ENCODE results near the gene ZSCAN31. TPM values are rescaled to one million over a fixed set of nuclear protein-coding genes. Genes with fewer than 3 reads are reported as not detected.
"Not testable (repeated sequence)": the region's sequence is repeated elsewhere in the genome, so short reads cannot be mapped to it uniquely, and the experiment has no call there.

ZSCAN31 gene
- total RNA-seq: 17.4 TPM

GRCh38 chr6:28335564-28336283 lies at the start of gene ZSCAN31:
Gene ZSCAN31 (minus strand): TSS chr6:28336148. CDS start chr6:28329683, 6,465 bp downstream.
- ATAC-seq (peak; percentile 98), DNase-seq (ENCODE audit: low spot score) (peak; percentile 95)
- intact Hi-C loops (cut with DNase I): no loop called here

DNA sequence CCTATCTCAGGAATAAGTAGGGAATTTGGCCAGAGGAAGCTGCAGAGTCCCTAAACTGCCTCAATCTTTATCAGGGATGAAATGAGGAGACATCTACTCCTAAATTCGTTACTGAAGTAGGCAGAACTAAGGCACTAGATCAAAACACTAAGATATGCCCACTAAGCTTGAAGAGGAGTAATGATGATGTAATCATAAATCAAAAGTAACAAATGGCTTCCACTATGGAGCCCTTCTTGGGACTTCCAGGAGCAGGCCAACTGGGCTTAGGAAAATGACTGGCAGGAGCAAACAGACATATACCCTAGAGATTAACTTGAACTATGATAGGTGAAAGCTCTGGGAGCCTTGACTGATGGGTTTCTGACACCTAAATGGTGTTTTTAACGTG lies 48.2 kb upstream of the ZSCAN31 start:
- DNase-seq (ENCODE audit: low spot score) (no peak), ATAC-seq (no peak)
- intact Hi-C loops (cut with DNase I): no loop called here

GRCh38 chr6:28383235-28384142 lies 47.5 kb upstream of the ZSCAN31 start:
- intact Hi-C loops (cut with DNase I): no loop called here
- DNase-seq (ENCODE audit: low spot score): peak; percentile 85

DNA sequence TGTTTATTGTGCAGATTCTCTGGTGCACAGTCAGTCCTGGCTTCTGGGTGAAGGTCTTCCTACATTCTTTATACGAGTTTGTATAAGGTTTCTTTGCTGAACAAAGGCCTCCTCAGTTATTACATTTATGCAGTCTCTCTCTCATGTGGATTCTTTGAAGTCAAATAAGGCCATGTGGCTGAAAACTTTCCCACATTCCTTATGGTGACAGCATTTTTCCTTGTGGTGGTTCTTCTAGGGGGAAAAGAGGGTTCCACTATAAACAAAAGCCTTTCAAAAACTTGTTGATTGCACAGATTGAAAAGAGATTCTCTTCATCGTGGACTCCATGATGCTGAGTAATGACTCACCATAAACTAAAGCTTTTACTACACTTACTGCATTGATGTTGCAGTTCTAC lies 44.4 kb upstream of the ZSCAN31 start:
- ATAC-seq (no peak), DNase-seq (ENCODE audit: low spot score) (no peak)
- intact Hi-C loops (cut with DNase I): no loop called here

More at GRCh38 chr6:28383235-28384142, 47.5 kb upstream of the ZSCAN31 start:
- ATAC-seq: peak; percentile 99

DNA sequence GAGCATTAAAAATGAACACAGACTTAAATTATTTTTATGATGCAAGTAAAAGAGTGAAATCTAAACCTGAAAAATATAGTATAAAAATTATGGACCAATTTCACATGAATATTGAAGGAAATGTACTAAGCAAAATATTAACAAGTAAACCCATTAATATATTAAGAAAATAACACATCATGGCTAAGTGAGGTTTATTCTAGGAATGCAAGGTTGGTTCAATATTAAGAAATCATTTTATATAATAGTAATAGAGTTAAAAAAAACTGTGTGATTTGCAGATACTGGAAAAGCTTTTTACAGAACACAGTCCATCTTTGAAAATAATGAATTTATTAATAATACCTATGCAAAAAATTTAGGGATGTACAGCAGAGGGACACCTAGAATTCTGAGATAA lies 42.7 kb upstream of the ZSCAN31 start:
- no peak for ATAC-seq
- intact Hi-C loops (cut with DNase I): loop anchor here (5.0 kb wide), 1 partner anchor 851 kb away; no protein-coding TSS in a partner anchor
- DNase-seq (ENCODE audit: low spot score): no peak

DNA sequence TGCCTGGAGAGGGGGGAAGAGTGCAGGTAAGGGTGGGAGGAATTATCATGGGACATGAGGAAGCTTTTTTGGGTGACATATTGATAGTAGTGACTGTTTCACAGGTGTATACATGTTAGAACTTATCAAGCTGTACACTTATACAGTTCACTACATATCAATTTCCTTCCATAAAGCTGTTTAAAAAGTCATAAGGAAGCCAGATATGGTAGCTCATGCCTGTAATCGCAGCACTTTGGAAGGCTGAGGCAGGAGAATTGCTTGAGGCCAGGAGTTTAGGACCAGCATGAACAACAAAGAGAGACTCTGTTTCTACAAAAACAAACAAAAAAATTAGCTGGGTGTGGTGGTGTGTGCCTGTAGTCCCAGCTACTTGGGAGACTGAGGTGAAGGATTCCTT lies 41.9 kb upstream of the ZSCAN31 start:
- ATAC-seq: no peak
- intact Hi-C loops (cut with DNase I): loop anchor here (5.0 kb wide), 1 partner anchor 851 kb away; no protein-coding TSS in a partner anchor
- no peak for DNase-seq (ENCODE audit: low spot score)

DNA sequence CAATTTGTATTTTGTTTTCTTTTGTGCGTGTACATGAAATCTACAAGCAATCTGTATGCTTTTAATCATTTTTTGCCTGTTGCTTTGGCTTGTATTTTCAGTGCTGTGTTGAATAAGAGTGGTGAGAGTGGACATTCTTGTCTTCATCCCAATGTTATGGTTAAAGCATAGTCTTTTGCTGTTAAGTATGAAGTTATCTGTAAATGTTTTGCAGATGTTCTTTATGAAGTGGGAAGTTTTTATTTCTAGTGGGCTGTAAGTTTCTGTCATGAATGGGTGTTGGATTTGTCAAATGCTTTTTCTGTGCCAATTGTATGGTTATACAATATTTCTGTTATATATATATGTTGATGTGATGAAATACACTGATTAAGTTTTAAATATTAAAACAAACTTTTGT lies 38.0 kb upstream of the ZSCAN31 start:
- DNase-seq (ENCODE audit: low spot score) (no peak), ATAC-seq (no peak)
- intact Hi-C loops (cut with DNase I): no loop called here

GRCh38 chr6:28371706-28372451 lies 35.9 kb upstream of the ZSCAN31 start:
- intact Hi-C loops (cut with DNase I): no loop called here
- ATAC-seq (no peak), DNase-seq (ENCODE audit: low spot score) (no peak)

DNA sequence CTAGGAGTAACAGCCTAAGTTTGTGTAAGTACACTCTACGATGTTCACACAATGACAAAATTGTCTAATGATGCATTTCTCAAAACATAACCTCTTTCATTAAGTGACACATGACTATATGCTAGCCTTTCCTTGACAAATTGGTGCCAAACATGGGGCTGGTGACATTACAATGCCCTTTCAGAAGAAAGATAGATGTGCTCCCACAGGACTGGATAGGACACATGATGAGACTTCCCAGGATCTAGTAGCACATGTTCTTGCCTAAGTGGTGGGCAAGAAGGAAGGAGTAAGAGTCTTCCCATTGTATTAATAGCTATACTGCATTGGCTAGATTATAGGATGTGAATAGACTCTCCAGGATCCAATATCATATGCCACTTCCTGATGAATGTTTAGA lies 35.3 kb upstream of the ZSCAN31 start:
- intact Hi-C loops (cut with DNase I): no loop called here
- ATAC-seq: no peak
- no peak for DNase-seq (ENCODE audit: low spot score)

DNA sequence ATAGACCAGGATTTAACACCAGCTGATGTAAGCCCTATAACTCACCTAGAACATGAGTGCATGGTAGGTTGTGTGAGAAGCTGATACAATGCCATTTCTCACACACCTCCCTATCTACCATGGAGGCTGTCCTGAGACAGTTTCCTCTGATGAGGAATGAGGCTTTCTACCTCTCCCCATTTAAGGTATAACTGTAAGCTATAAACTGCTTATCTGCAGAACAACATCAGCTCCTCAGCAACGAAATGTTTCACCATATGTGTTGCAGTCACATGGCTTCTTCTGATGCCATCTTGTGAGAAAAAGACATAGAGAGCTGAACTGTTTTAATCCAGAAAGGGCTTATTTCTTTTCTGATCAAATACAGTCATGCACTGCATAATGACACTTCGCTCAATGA lies 34.5 kb upstream of the ZSCAN31 start:
- ATAC-seq (no peak), DNase-seq (ENCODE audit: low spot score) (no peak)
- intact Hi-C loops (cut with DNase I): no loop called here

- DNase-seq (ENCODE audit: low spot score) (no peak), ATAC-seq (no peak)
- intact Hi-C loops (cut with DNase I): no loop called here
Measured at GRCh38 chr6:28369463-28369862, 33.5 kb upstream of the ZSCAN31 start.

DNA sequence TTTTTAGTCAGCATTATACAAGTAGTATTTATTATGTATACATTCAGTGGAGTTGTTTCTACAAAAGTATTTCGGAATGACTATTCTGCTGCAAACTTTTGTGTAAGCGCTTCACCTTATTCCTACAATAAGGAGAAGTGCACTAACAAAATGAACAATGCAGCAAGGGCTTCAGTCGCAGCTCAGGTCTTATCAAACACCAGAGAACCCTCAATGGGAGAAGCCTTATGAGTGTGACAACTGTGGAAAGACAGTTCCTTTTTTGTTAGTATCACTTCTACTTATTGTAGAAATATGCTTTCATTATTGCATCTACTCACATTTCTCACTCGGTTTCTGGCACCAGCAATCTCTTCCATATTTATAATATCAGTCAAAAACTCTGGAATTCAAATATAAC lies 32.6 kb upstream of the ZSCAN31 start:
- intact Hi-C loops (cut with DNase I): no loop called here
- ATAC-seq: no peak
- no peak for DNase-seq (ENCODE audit: low spot score)

DNA sequence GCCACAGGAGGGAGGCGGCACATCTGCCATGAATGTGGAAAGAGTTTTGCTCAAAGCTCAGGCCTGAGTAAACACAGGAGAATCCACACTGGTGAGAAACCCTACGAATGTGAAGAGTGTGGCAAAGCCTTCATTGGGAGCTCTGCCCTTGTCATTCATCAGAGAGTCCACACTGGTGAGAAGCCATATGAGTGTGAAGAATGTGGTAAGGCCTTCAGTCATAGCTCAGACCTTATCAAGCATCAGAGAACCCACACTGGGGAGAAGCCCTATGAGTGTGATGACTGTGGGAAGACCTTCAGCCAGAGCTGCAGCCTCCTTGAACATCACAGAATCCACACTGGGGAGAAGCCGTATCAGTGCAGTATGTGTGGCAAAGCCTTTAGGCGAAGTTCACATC lies 29.6 kb upstream of the ZSCAN31 start:
- ATAC-seq; DNase-seq (ENCODE audit: low spot score); intact Hi-C loops (cut with DNase I): not testable (repeated sequence)

GRCh38 chr6:28360961-28361360 lies 25.0 kb upstream of the ZSCAN31 start:
- ATAC-seq (no peak), DNase-seq (ENCODE audit: low spot score) (no peak)
- intact Hi-C loops (cut with DNase I): no loop called here

DNA sequence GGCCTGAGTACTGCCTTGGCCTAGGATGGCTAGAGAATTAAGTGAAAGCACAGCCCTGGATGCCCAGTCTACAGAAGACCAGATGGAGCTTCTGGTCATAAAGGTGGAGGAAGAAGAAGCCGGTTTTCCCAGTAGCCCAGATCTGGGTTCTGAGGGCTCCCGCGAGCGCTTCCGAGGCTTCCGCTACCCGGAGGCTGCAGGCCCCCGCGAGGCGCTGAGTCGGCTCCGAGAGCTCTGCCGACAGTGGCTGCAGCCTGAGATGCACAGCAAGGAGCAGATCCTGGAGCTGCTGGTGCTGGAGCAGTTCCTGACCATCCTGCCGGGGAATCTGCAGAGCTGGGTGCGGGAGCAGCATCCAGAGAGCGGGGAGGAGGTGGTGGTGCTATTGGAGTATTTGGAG lies 23.6 kb upstream of the ZSCAN31 start:
- DNase-seq (ENCODE audit: low spot score); intact Hi-C loops (cut with DNase I); ATAC-seq: not testable (repeated sequence)

- DNase-seq (ENCODE audit: low spot score): no peak
- ATAC-seq: no peak
- intact Hi-C loops (cut with DNase I): no loop called here
Measured at GRCh38 chr6:28357036-28357435, 21.1 kb upstream of the ZSCAN31 start.

- no peak for ATAC-seq
- intact Hi-C loops (cut with DNase I): no loop called here
Measured at GRCh38 chr6:28356666-28357020, 20.7 kb upstream of the ZSCAN31 start.

DNA sequence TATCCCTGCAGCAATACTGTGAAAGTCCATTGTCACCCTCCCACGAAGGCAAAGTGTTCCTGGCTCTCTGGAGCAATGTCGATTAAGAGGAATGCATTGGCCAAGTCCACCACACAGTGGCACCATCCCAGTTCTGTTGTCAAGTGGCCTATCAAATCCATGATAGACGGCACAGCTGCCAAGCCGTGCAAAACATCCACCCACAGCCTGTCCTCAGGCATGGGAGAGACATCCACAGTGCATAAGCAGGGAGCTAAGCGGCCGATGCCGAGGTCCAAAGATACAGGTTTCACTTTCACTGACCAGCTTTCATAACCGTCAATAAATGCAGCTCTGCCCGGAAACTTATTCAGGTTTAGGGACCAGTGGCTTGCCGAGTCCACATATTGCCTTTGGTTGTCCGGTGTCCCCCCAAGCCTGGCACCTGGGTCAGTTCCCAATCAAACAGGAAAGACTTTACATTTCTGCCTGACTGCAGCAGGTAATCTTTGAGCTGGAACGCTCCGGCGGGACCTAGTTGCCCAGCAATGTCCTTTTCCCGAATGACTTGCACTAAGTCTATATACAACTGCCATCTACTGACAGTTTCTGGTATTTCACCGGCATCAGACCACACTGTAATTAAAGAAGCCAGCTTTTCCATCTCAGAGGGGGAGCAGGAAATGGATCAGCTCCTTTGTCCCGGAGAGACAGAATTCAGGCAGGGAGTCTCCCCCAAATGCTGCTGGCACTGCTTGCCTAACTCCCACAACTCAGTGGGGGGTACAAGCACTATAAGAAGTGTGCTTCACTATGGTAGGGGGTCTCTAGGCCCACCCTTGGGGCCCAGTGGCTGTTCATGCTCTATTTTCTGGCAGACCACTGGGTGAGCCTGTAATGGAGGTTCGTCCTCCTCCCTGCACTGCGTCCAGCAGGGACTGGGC lies 20.1 kb upstream of the ZSCAN31 start:
- intact Hi-C loops (cut with DNase I): no loop called here
- ATAC-seq: peak; percentile 90
- DNase-seq (ENCODE audit: low spot score): peak; percentile 79

More at GRCh38 chr6:28356666-28357020, 20.7 kb upstream of the ZSCAN31 start:
- no peak for DNase-seq (ENCODE audit: low spot score)
